22Rv1 (cell line): ENCODE data around the gene DEDD2.

Source experiments
- ZFX ChIP-seq: fragments of 450-650 bp; IDR thresholded peaks from 2 replicates; pipeline ENCODE4 v1.6.1; 2017; ENCODE audit warnings: antibody characterized with exemption, borderline replicate concordance
- TF ChIP-seq, protein P1 (sequence below): fragments of 450-650 bp; IDR thresholded peaks from 2 replicates; pipeline ENCODE4 v1.5.1; 2017; ENCODE audit warnings: mild to moderate bottlenecking

DNA sequence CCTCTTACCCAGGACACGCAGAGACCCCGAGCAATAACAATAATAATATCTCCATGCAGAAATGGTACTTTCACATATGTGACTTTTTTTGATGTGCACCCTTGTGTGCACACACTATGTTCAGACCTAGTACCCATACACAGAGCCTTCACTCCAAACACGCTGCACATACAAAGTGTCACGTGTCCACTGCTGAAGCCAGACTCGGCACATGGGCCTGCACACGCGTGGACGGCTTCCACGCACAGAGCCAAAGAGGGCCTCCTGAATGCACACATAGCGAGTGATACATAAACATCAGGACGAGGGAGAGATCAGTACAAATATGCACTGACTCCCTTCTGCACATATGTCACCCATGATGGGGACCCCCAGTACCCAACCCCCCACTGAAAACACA is 43.3 kb downstream of the DEDD2 start:
- TF ChIP-seq, protein P1, sequence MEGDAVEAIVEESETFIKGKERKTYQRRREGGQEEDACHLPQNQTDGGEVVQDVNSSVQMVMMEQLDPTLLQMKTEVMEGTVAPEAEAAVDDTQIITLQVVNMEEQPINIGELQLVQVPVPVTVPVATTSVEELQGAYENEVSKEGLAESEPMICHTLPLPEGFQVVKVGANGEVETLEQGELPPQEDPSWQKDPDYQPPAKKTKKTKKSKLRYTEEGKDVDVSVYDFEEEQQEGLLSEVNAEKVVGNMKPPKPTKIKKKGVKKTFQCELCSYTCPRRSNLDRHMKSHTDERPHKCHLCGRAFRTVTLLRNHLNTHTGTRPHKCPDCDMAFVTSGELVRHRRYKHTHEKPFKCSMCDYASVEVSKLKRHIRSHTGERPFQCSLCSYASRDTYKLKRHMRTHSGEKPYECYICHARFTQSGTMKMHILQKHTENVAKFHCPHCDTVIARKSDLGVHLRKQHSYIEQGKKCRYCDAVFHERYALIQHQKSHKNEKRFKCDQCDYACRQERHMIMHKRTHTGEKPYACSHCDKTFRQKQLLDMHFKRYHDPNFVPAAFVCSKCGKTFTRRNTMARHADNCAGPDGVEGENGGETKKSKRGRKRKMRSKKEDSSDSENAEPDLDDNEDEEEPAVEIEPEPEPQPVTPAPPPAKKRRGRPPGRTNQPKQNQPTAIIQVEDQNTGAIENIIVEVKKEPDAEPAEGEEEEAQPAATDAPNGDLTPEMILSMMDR = no peak
- TF ChIP-seq ZFX = no peak
